ENCODE results near the gene VAV2. TPM values are rescaled to one million over a fixed set of nuclear protein-coding genes. Genes with fewer than 3 reads are reported as not detected.

VAV2 gene
- total RNA-seq, 3 donors from 2014 or later, result 29.4 to 34.8 (median 34.5) TPM

DNA sequence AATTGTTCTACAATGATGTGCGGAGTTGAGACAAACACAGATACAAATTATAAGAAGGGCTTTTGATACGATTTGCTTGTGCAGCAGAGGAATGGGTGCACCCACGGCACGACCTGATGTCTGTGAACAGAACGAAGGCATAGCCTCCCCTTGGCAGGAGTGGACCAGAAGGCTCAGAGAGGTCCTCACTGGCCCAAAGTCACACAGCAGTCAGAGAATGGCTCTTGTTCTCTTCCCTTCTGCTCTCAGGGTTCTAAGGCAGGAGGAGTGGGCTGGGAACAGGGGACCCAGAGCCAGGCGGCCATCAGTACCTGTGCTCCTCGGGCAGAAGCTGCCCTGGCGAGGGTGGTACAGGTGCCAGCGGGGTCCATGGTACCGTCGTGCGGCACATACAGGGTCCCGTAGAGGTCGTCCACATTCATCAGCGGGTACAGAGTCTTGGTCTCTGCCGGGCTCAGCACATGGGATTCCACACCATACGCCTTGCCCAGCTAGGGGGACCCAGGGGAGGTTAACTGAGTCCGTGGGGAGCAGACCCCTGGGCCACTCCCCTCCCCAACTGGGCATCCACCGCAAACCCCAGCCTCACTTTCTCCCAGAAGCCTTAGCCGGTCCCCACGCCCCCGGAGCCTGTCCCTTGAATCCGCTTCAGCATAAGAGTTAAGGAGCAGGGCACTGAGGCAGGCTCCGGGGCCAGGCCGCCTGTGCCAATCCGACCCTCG is 261.0 kb downstream of the VAV2 start:
- DNase-seq, result no peak
- intact Hi-C loops (cut with DNase I, micrococcal nuclease), result no loop called here
- Histone ChIP-seq H3K36me3 (ENCODE audit: low read depth) (no peaks in the 10 kb centered on the region), H3K4me1 (ENCODE audit: low read depth) (no peaks in the 10 kb centered on the region), H3K4me3 (no peak overlapping the region), H3K9me3 (no peaks in the 10 kb centered on the region)
- ATAC-seq, result no peak
- TF ChIP-seq, protein P1, sequence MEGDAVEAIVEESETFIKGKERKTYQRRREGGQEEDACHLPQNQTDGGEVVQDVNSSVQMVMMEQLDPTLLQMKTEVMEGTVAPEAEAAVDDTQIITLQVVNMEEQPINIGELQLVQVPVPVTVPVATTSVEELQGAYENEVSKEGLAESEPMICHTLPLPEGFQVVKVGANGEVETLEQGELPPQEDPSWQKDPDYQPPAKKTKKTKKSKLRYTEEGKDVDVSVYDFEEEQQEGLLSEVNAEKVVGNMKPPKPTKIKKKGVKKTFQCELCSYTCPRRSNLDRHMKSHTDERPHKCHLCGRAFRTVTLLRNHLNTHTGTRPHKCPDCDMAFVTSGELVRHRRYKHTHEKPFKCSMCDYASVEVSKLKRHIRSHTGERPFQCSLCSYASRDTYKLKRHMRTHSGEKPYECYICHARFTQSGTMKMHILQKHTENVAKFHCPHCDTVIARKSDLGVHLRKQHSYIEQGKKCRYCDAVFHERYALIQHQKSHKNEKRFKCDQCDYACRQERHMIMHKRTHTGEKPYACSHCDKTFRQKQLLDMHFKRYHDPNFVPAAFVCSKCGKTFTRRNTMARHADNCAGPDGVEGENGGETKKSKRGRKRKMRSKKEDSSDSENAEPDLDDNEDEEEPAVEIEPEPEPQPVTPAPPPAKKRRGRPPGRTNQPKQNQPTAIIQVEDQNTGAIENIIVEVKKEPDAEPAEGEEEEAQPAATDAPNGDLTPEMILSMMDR (IDR thresholded peaks at IDR 0.05), result no peak

DNA sequence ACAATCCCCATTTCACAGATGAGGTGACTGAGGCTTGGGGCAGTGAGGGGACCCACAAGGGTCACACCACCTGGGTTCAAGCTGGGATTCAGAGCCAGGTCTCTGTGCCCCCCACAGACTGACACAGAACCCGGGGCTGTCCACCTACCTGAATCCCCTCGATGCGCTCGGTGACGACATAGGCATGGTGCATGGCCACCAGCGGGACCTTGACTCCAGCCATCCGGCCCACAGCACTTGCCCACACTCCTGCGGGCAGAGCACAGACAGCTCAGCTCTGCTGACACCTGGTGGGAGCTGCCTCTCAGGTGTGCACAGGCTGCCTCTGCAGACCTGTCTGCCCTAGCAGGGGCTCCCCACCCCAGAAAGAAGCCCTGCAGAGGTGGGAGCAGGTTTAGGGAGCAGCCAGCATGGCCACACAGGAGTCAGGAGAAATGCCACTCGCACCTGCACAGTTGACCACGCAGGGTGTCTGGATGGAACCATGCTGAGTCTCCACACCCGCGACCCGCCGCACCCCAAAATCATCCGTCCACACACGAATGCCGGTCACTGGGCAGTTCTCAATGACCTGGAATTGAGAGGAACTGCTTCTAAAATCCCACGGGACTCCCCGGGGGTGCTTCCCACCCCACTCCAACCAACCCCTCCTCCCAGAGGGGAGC is 262.4 kb downstream of the VAV2 start:
- intact Hi-C loops (cut with DNase I, micrococcal nuclease), result loop anchor here in 1 of 2 donors (5.0 kb wide), 1 partner anchor 197 kb away; the partner anchor contains the start of gene ADAMTSL2
- no peaks in the 10 kb centered on the region for H3K9me3 ChIP-seq
- H3K4me1 ChIP-seq (ENCODE audit: low read depth), result no peaks in the 10 kb centered on the region
- H3K4me3 ChIP-seq, result no peak overlapping the region
- no peaks in the 10 kb centered on the region for H3K36me3 ChIP-seq (ENCODE audit: low read depth)
- ATAC-seq (no peak), DNase-seq (no peak)
- TF ChIP-seq, protein P1 (IDR thresholded peaks at IDR 0.05), result no peak

DNA sequence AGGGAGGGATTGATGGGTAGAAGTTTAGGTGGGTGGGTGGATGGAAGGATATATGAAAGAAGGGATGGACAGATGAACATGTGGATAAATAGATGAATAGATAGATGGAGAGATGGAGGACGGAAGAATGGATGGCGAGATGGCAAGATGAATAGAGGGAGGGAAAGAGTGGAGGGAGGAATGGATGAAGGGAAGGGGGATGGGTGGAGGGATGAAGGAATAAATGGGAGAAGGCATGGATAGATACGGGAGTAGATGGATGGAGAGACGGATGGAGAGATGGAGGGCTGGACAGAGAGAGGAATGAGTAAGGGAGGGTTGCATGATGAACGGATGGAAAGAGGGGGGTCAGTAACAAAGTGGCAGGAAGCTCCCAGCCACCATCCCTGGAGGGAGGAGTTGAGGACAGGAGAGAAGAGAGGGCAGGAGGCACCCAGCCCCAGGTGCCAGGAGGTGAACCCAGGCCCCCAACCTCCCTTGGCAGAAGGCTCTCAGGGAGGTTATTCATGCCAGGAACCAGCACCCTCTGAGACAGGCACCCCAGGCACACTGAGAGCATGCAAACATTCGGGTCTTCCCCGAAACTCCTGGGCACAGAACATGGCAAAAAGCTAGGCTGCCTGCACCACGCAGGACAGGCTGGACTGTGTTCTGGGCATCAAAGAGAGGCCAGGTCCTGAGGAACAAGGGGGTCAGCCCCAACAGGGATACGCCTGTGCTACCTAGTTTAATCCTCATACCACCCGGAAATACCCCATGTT is 263.1 kb downstream of the VAV2 start:
- ATAC-seq (no peak), DNase-seq (no peak)
- Histone ChIP-seq H3K36me3 (ENCODE audit: low read depth) (no peaks in the 10 kb centered on the region), H3K9me3 (no peaks in the 10 kb centered on the region), H3K4me3 (no peak overlapping the region), H3K4me1 (ENCODE audit: low read depth) (no peaks in the 10 kb centered on the region)
- TF ChIP-seq, protein P1 (IDR thresholded peaks at IDR 0.05), result no peak
- intact Hi-C loops (cut with DNase I, micrococcal nuclease), result loop anchor here in 1 of 2 donors (5.0 kb wide), 1 partner anchor 197 kb away; the partner anchor contains the start of gene ADAMTSL2

DNA sequence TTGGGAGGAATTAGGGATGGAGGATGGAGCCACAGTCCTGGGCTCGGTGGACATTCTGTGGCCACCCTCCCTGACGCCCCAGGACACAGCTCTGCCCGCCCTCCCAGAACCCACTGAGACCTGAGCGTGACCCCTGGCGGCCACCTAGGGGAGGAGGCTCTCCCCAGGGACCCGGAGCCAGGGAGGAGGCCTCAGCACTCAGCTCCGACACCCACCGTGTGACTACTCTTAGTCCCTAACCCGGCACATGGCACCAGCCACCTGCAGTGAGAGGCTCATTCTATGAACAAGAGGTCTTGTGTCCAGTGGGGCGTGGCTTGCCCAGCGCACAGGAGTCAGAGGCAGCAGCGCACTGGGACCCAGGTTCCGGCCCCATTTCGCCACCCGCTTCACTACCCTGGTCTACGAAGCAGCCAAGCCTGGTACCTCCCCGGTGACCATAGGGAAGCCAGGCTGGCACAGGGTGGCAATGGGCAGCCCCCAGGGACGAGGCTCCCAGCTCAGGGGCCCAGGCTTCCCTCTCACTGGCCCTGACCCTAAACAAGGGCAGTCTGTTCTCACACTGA is 264.2 kb downstream of the VAV2 start:
- ATAC-seq (no peak), DNase-seq (peak in 1 of 3 donors; percentile 17)
- no peaks in the 10 kb centered on the region for H3K4me1 ChIP-seq (ENCODE audit: low read depth)
- TF ChIP-seq, protein P1 (IDR thresholded peaks at IDR 0.05), result no peak
- no peaks in the 10 kb centered on the region for H3K9me3 ChIP-seq
- no peaks in the 10 kb centered on the region for H3K36me3 ChIP-seq (ENCODE audit: low read depth)
- H3K4me3 ChIP-seq, result no peak overlapping the region
- intact Hi-C loops (cut with DNase I, micrococcal nuclease), result loop anchor here in 1 of 2 donors (5.0 kb wide), 1 partner anchor 196 kb away; the partner anchor contains the start of gene ADAMTSL2

DNA sequence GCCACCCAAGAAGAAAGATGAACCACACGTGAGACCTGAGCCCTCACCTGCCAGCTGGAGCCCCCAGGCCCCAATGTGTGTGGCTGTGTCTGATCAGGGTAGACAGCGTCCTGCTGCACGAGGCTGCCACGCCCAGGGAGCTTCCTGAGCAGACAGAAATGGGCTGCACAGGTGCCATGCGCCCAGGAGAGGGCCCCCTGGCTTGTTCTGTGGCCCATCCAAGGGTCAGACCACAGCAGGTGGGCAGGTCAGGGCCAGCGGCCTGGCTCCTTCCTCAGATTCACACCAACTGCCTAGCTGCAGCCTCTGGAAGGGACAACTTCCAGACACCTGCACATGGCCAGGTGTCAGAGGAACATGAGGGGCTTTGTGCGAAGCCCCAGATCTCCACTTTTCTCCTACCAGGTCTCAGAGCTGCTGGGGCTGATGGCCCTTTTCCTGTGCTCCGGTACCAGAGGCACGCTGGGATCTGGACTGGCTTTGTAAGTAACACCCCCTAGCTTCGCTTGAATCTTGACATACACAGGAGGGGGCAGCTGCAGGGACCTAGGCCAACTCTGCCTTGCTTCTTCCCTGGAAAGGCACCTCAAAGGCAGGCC is 264.7 kb downstream of the VAV2 start:
- TF ChIP-seq, protein P1 (IDR thresholded peaks at IDR 0.05), result no peak
- peak; percentile 18 for ATAC-seq
- no peak for DNase-seq
- Histone ChIP-seq H3K4me1 (ENCODE audit: low read depth) (no peaks in the 10 kb centered on the region), H3K36me3 (ENCODE audit: low read depth) (no peaks in the 10 kb centered on the region), H3K4me3 (no peak overlapping the region), H3K9me3 (no peaks in the 10 kb centered on the region)
- intact Hi-C loops (cut with DNase I, micrococcal nuclease), result loop anchor here in 1 of 2 donors (5.0 kb wide), 1 partner anchor 195 kb away; the partner anchor contains the start of gene ADAMTSL2
